Measurements from ENCODE around the gene BCL2L15.

GRCh38 chr1:113834716-113835115, 52.7 kb downstream of the BCL2L15 start:
- TF ChIP-seq GATA2 (IDR thresholded peaks at IDR 0.05; ENCODE audit: low read depth, low read length) (no peak), GATA3 (IDR thresholded peaks at IDR 0.05; ENCODE audit: low read depth, low read length) (no peak)
